GM21786 (cell line): ENCODE results near the gene TCAP.

Experiments
- ATAC-seq: cut with Tn5 transposase; IDR thresholded peaks from one replicate; pipeline ENCODE4 v1.9.1; 2021; ENCODE audit not compliant: unreplicated experiment

Gene TCAP

GRCh38 chr17:39648616-39649366, 16.4 kb upstream of the TCAP start:
- ATAC-seq, result no peak

GRCh38 chr17:39650121-39650579, 15.0 kb upstream of the TCAP start:
- ATAC-seq, result no peak

- ATAC-seq, result no peak
Observed at GRCh38 chr17:39651923-39652586, 13.1 kb upstream of the TCAP start.

GRCh38 chr17:39652587-39653315, 12.4 kb upstream of the TCAP start:
- no peak for ATAC-seq

- no peak for ATAC-seq
Observed at GRCh38 chr17:39653316-39653661, 11.9 kb upstream of the TCAP start.

- ATAC-seq, result no peak
Observed at GRCh38 chr17:39653662-39654331, 11.4 kb upstream of the TCAP start.

GRCh38 chr17:39655105-39655504, 10.0 kb upstream of the TCAP start:
- ATAC-seq, result no peak

- ATAC-seq, result no peak
Observed at GRCh38 chr17:39658346-39658745, 6.8 kb upstream of the TCAP start.

- ATAC-seq, result no peak
Observed at GRCh38 chr17:39658760-39659159, 6.4 kb upstream of the TCAP start.

- no peak for ATAC-seq
Observed at GRCh38 chr17:39659279-39660010, 5.7 kb upstream of the TCAP start.

- no peak for ATAC-seq
Observed at GRCh38 chr17:39660011-39660360, 5.2 kb upstream of the TCAP start.

- no peak for ATAC-seq
Observed at GRCh38 chr17:39660397-39661385, 4.5 kb upstream of the TCAP start.

- no peak for ATAC-seq
Observed at GRCh38 chr17:39661744-39662541, 3.2 kb upstream of the TCAP start.

GRCh38 chr17:39662551-39663339, 2.4 kb upstream of the TCAP start:
- no peak for ATAC-seq

- no peak for ATAC-seq
Observed at GRCh38 chr17:39663340-39663687, 1.8 kb upstream of the TCAP start.

- ATAC-seq, result no peak
Observed at GRCh38 chr17:39663688-39664580, 1.2 kb upstream of the TCAP start.

GRCh38 chr17:39665642-39666224, 584 bp downstream of the TCAP start:
- no peak for ATAC-seq
